Measurements from ENCODE around the gene PRODH.
"Not testable (repeated sequence)": the region's sequence is repeated elsewhere in the genome, so short reads cannot be mapped to it uniquely, and the experiment has no call there.

PRODH gene

DNA sequence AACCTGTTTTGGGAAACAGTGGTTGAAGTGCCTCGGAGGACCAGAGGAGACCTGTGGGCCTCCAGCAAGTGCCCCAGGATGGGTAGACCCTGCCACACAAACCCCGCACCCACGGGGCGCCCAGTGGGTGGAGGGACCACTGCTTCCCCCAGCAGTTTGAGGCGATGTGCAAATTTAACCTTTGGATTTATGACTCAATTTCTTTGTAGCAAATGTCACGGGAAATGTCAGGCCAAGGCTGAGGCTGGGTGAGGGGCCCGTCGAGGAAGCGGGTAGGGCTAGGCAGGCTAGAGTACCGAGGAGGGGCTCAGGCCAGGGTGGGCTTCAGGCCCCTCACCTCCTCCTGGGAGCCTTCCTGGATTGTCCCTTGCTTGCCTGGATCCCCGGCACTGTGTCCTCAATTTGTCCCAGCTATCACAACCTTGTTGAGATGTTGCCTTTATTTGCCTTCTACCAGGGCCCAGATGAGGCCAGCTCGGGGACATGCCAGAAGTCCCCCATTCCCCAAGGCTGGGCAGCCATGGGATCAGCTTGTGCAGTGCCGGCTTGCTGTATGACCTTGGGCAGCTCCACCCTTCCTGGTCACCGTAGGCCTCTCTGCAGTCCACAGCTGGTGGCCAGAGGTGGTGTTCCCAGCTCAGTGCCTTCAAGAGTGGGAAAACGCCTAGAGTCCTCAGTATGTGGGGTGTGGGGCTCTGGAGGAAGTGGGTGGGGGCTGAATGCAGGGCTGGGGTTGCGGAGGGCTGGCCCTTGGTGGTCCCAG is 39.5 kb upstream of the PRODH start:
- Histone ChIP-seq H3K9ac (ENCODE audit: low read depth, low read length, poor library complexity, severe bottlenecking) (no peak overlapping the region), H3K79me2 (ENCODE audit: insufficient read depth, low read length) (no peaks in the 10 kb centered on the region), H3K9me3 (ENCODE audit: insufficient read depth, low read depth, low read length) (no peaks in the 10 kb centered on the region), H4K20me1 (ENCODE audit: insufficient read depth, low read length, poor library complexity, severe bottlenecking) (no peaks in the 10 kb centered on the region), H3K4me2 (ENCODE audit: low read depth, low read length, poor library complexity, severe bottlenecking) (no peak overlapping the region), H2AFZ (ENCODE audit: low read length) (no peak overlapping the region), H3K36me3 (ENCODE audit: insufficient read depth, low read length) (no peaks in the 10 kb centered on the region), H3K27me3 (ENCODE audit: insufficient read depth, low read length, poor library complexity, severe bottlenecking) (no peaks in the 10 kb centered on the region), H3K4me1 (ENCODE audit: insufficient read depth, low read length, poor library complexity, severe bottlenecking) (no peaks in the 10 kb centered on the region), H3K4me3 (ENCODE audit: low read length, poor library complexity, severe bottlenecking) (no peak overlapping the region), H3F3A (ENCODE audit: low read depth) (no peaks in the 10 kb centered on the region), H3K9me2 (replicated peaks; ENCODE audit: low read depth, low read length) (no peaks in the 10 kb centered on the region)
- TF ChIP-seq EZH2phosphoT487 (IDR thresholded peaks at IDR 0.05; ENCODE audit: borderline replicate concordance): no peak
- TF ChIP-seq, protein P1, sequence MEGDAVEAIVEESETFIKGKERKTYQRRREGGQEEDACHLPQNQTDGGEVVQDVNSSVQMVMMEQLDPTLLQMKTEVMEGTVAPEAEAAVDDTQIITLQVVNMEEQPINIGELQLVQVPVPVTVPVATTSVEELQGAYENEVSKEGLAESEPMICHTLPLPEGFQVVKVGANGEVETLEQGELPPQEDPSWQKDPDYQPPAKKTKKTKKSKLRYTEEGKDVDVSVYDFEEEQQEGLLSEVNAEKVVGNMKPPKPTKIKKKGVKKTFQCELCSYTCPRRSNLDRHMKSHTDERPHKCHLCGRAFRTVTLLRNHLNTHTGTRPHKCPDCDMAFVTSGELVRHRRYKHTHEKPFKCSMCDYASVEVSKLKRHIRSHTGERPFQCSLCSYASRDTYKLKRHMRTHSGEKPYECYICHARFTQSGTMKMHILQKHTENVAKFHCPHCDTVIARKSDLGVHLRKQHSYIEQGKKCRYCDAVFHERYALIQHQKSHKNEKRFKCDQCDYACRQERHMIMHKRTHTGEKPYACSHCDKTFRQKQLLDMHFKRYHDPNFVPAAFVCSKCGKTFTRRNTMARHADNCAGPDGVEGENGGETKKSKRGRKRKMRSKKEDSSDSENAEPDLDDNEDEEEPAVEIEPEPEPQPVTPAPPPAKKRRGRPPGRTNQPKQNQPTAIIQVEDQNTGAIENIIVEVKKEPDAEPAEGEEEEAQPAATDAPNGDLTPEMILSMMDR (conservative IDR thresholded peaks at IDR 0.05; ENCODE audit: low read length): no peak

DNA sequence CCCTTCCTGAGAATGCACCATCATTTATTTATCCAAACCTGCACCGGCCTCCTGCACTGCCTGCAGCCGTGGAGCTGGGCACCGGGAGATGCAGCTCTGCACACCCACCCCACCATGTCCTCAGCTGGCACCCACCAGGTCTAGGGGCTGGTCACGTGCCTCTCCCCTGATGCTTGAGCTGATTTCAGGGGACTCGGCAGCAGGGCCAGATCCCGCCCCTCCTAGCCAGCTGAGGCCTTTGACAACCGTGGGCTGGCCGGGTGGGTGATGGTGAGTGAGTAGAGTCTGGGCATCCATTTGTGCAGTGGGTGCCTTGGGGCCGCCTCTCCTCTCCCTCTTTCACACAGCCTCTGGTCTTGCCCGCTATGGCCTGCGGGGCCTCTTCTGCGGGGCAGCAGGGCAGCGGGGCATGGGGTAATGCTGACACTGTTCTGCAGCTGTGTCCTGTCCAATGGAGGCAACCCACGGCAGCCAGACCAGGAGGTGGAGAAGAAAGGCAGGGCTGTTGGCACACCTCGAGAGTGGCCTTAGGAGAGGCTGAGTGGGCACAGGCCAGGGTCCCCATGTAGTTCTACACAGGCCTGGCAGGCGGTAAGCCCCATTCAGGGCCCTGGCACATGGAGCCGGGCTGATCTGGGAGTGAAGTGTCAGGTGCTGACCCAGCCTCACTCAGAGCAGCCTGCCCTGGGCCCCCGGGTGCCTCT is 38.5 kb upstream of the PRODH start:
- H2AFZ ChIP-seq (ENCODE audit: low read length): no peak overlapping the region
- no peaks in the 10 kb centered on the region for H3K79me2 ChIP-seq (ENCODE audit: insufficient read depth, low read length)
- H3K36me3 ChIP-seq (ENCODE audit: insufficient read depth, low read length): no peaks in the 10 kb centered on the region
- H3K27me3 ChIP-seq (ENCODE audit: insufficient read depth, low read length, poor library complexity, severe bottlenecking): no peaks in the 10 kb centered on the region
- no peak overlapping the region for H3K4me3 ChIP-seq (ENCODE audit: low read length, poor library complexity, severe bottlenecking)
- H3K9me3 ChIP-seq (ENCODE audit: insufficient read depth, low read depth, low read length): no peaks in the 10 kb centered on the region
- H3K4me1 ChIP-seq (ENCODE audit: insufficient read depth, low read length, poor library complexity, severe bottlenecking): no peaks in the 10 kb centered on the region
- no peaks in the 10 kb centered on the region for H4K20me1 ChIP-seq (ENCODE audit: insufficient read depth, low read length, poor library complexity, severe bottlenecking)
- H3K4me2 ChIP-seq (ENCODE audit: low read depth, low read length, poor library complexity, severe bottlenecking): no peak overlapping the region
- TF ChIP-seq, protein P1 (conservative IDR thresholded peaks at IDR 0.05; ENCODE audit: low read length): no peak
- no peak for TF ChIP-seq EZH2phosphoT487 (IDR thresholded peaks at IDR 0.05; ENCODE audit: borderline replicate concordance)
- no peaks in the 10 kb centered on the region for H3F3A ChIP-seq (ENCODE audit: low read depth)
- no peak overlapping the region for H3K9ac ChIP-seq (ENCODE audit: low read depth, low read length, poor library complexity, severe bottlenecking)
- H3K9me2 ChIP-seq (replicated peaks; ENCODE audit: low read depth, low read length): no peaks in the 10 kb centered on the region

DNA sequence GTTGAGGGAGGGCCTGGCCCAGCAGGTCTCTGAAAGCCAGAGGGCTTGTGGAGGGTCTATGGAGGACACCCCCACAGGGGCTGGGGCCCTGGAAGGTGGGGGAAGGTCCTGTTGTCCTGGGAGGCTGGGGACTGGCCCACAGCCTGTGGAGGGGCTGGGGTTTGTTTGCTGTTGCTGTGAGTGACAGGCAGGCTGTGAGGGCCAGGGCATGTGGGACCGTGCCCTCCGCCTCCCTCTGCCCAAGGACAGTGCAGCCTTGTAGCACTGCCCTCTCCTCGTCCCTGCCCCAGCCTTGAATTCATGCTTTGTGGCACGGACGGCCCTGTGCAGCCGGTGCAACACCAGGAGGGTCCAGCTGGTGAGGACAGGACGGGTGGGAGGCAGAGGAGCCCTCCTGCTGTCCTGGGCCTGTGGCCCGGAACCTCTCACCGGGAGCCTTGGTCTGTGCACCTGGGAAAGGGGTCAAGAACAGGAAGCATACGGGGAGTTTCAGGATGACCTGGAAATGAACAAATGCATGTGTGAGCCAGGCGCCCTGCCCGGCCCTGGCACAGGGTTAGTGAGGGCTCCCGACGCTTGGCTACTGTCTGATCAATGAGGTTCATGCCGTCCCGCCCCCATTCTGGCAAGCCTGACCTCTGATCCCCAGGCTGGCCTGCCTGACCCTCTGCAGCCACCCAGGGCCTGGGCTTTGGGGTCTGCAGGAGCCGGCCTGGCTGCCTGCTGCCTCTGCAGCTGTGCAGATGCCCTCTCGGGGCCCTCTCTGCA is 37.4 kb upstream of the PRODH start:
- Histone ChIP-seq H3K4me3 (ENCODE audit: low read length, poor library complexity, severe bottlenecking) (no peak overlapping the region), H3K9ac (ENCODE audit: low read depth, low read length, poor library complexity, severe bottlenecking) (no peak overlapping the region), H3K79me2 (ENCODE audit: insufficient read depth, low read length) (no peaks in the 10 kb centered on the region), H2AFZ (ENCODE audit: low read length) (no peak overlapping the region), H4K20me1 (ENCODE audit: insufficient read depth, low read length, poor library complexity, severe bottlenecking) (no peaks in the 10 kb centered on the region), H3F3A (ENCODE audit: low read depth) (no peaks in the 10 kb centered on the region), H3K4me2 (ENCODE audit: low read depth, low read length, poor library complexity, severe bottlenecking) (no peak overlapping the region), H3K9me2 (replicated peaks; ENCODE audit: low read depth, low read length) (no peaks in the 10 kb centered on the region), H3K36me3 (ENCODE audit: insufficient read depth, low read length) (no peaks in the 10 kb centered on the region), H3K27me3 (ENCODE audit: insufficient read depth, low read length, poor library complexity, severe bottlenecking) (no peaks in the 10 kb centered on the region), H3K4me1 (ENCODE audit: insufficient read depth, low read length, poor library complexity, severe bottlenecking) (no peaks in the 10 kb centered on the region), H3K9me3 (ENCODE audit: insufficient read depth, low read depth, low read length) (no peaks in the 10 kb centered on the region)
- no peak for TF ChIP-seq EZH2phosphoT487 (IDR thresholded peaks at IDR 0.05; ENCODE audit: borderline replicate concordance)
- TF ChIP-seq, protein P1 (conservative IDR thresholded peaks at IDR 0.05; ENCODE audit: low read length): no peak

DNA sequence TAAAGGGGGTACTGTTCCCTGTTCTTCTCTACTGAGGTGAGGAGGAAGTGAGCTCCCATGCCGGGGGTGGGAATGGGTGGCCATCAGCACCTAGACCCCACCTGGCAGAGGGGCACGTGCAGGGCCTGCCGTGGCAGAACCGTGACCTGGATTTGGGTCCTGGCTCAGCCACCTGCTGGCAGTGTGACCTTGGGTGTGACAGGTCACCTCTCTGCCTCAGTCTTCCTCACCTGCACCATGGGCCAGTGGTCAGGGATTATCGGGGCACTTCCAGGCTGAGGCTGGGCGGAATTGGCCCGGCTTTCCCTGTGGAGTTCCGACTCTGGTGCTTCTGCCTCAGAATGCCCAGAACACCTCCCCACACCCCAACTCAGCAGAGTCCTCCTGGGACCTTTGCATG is 36.5 kb upstream of the PRODH start:
- H3K36me3 ChIP-seq (ENCODE audit: insufficient read depth, low read length); H3K79me2 ChIP-seq (ENCODE audit: insufficient read depth, low read length); H3K9me2 ChIP-seq (replicated peaks; ENCODE audit: low read depth, low read length); H3K9me3 ChIP-seq (ENCODE audit: insufficient read depth, low read depth, low read length); H3K4me2 ChIP-seq (ENCODE audit: low read depth, low read length, poor library complexity, severe bottlenecking); H3K27me3 ChIP-seq (ENCODE audit: insufficient read depth, low read length, poor library complexity, severe bottlenecking); H3K9ac ChIP-seq (ENCODE audit: low read depth, low read length, poor library complexity, severe bottlenecking); H3K4me3 ChIP-seq (ENCODE audit: low read length, poor library complexity, severe bottlenecking); H3K4me1 ChIP-seq (ENCODE audit: insufficient read depth, low read length, poor library complexity, severe bottlenecking); H2AFZ ChIP-seq (ENCODE audit: low read length); H3F3A ChIP-seq (ENCODE audit: low read depth); H4K20me1 ChIP-seq (ENCODE audit: insufficient read depth, low read length, poor library complexity, severe bottlenecking): not testable (repeated sequence)

DNA sequence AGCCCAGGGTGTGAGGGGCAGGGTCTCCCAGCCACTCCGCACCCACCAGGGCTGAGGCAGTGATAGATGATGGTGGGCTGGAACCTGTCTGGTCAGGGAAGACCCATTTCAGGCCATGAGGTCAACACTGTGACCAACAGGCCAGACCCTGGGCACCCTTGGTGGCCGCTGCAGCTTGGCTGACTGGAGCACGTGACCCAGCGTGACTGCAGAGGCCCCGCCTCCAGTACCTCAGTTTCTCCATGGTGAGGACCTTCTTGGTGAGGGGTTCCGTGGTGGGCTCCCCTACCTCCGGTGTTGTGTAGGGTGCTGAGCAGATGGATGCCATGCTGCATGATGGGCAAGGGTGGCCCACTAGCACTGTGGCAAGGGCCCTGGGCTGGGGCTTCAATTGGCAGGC is 35.9 kb upstream of the PRODH start:
- H3K4me3 ChIP-seq (ENCODE audit: low read length, poor library complexity, severe bottlenecking); H3K4me1 ChIP-seq (ENCODE audit: insufficient read depth, low read length, poor library complexity, severe bottlenecking); H3F3A ChIP-seq (ENCODE audit: low read depth); H3K4me2 ChIP-seq (ENCODE audit: low read depth, low read length, poor library complexity, severe bottlenecking); H4K20me1 ChIP-seq (ENCODE audit: insufficient read depth, low read length, poor library complexity, severe bottlenecking); H3K79me2 ChIP-seq (ENCODE audit: insufficient read depth, low read length); H3K9me2 ChIP-seq (replicated peaks; ENCODE audit: low read depth, low read length); H3K27me3 ChIP-seq (ENCODE audit: insufficient read depth, low read length, poor library complexity, severe bottlenecking); H3K9ac ChIP-seq (ENCODE audit: low read depth, low read length, poor library complexity, severe bottlenecking); H3K9me3 ChIP-seq (ENCODE audit: insufficient read depth, low read depth, low read length); H2AFZ ChIP-seq (ENCODE audit: low read length); H3K36me3 ChIP-seq (ENCODE audit: insufficient read depth, low read length): not testable (repeated sequence)

Data from Loucy (cell line).